ENCODE data around the gene PLEKHD1. TPM values are rescaled to one million over a fixed set of nuclear protein-coding genes. Genes with fewer than 3 reads are reported as not detected.
A peak's percentile ranks its signal among the peaks of the same experiment; 100 is the strongest.

The PLEKHD1 gene
- total and polyA plus RNA-seq, 2 of the 8 experiments (the other 6 are each of a cell fraction or from before 2014, with no cell fraction given) = 0.24 to 0.48 TPM

GRCh38 chr14:69543341-69544115 lies 59.0 kb downstream of the PLEKHD1 start:
- no peak overlapping the region for H2AK5ac ChIP-seq (ENCODE audit: low read depth, low read length)
- H2BK5ac ChIP-seq (ENCODE audit: low read depth, low read length) = no peak overlapping the region
- no peaks in the 10 kb centered on the region for H3K79me1 ChIP-seq (ENCODE audit: low read depth, low read length)
- peaks cover 0 to 6% (median under 1%) of the 10 kb centered on the region in 4 experiments; a peak in 4 of 7 replicates for H3K4me1 ChIP-seq (replicated peaks in 1 of 4; ENCODE audit: control insufficient read depth in 3 of 4, insufficient read depth in 4 of 4, low read length in 3 of 4)
- no peak overlapping the region for H4K5ac ChIP-seq (ENCODE audit: insufficient read length, low read depth, low read length)
- H3K9me3 ChIP-seq (ENCODE audit: insufficient read depth in 2 of 2, low read depth in 1 of 2, low read length in 1 of 2) = no peaks in the 10 kb centered on the region
- H3K18ac ChIP-seq (ENCODE audit: extremely low read depth, low read length) = no peak overlapping the region
- no peak overlapping the region for H2BK20ac ChIP-seq (ENCODE audit: low read length)
- 75% methylated on average over 12 of the region's 12 CpGs; no CpG with 5 or more reads in 1 of the 2 experiments for WGBS, 2 experiments (ENCODE audit: extremely low coverage in 1 of 2, insufficient coverage in 1 of 2, insufficient read length in 1 of 2, insufficient replicate concordance in 2 of 2, low coverage in 1 of 2, low lambda C conversion rate in 2 of 2, missing lambda C conversion rate in 1 of 2)
- no peak overlapping the region for H3K14ac ChIP-seq (ENCODE audit: insufficient read length)
- ChIA-PET POLR2A (ENCODE audit: partially characterized antibody) (interaction anchor here (0.5 to 1.4 kb wide), 4 partner anchors 14 to 812 kb away, joined by 3 to 4 read pairs (median 4); no protein-coding TSS in a partner anchor), CTCF (ENCODE audit: partially characterized antibody) (interaction anchor here (0.6 to 3.8 kb wide), 11 partner anchors 8 to 183 kb away, joined by 3 to 25 read pairs (median 4); partner anchors contain the start of gene CCDC177)
- H3K9ac ChIP-seq (replicated peaks in 1 of 4; ENCODE audit: extremely low read depth in 1 of 4, low read depth in 3 of 4, low read length in 3 of 4) = no peak overlapping the region
- H3K23me2 ChIP-seq (ENCODE audit: low read depth, low read length) = peaks cover 5% of the 10 kb centered on the region; the same call in 1 of the 2 replicates
- H3K79me2 ChIP-seq (ENCODE audit: control insufficient read depth in 1 of 2, insufficient read depth in 2 of 2, low read length in 2 of 2) = no peaks in the 10 kb centered on the region
- no peak for DNase-seq (ENCODE audit: low read depth in 1 of 2, low spot score in 2 of 2)
- no peak overlapping the region for H3K23ac ChIP-seq (ENCODE audit: insufficient read length)
- no peak overlapping the region for H2BK12ac ChIP-seq (ENCODE audit: low read depth, low read length)
- H3K36me3 ChIP-seq (ENCODE audit: control insufficient read depth in 2 of 4, insufficient read depth in 4 of 4, low read length in 3 of 4) = no peaks in the 10 kb centered on the region
- H3K4me2 ChIP-seq (ENCODE audit: insufficient read depth in 1 of 2, low read depth in 2 of 2, low read length in 2 of 2) = no peak overlapping the region
- TF ChIP-seq TAF1 (IDR thresholded peaks at IDR 0.05; ENCODE audit: low read depth, low read length) (no peak), EP300 (IDR thresholded peaks at IDR 0.05; ENCODE audit: borderline replicate concordance in 1 of 2, low read depth in 2 of 2, low read length in 2 of 2) (no peak), JUN (IDR thresholded peaks at IDR 0.05; ENCODE audit: low read depth, low read length) (no peak), CEBPB (IDR thresholded peaks at IDR 0.05; ENCODE audit: low read depth, low read length) (peak; percentile 48; the same call in 1 of the 2 replicates), TEAD4 (IDR thresholded peaks at IDR 0.05; ENCODE audit: low read depth, low read length) (no peak)
- H3K4me3 ChIP-seq (ENCODE audit: extremely low read depth in 1 of 4, insufficient read depth in 2 of 4, low read depth in 3 of 4, low read length in 4 of 4) = no peak overlapping the region
- H4K8ac ChIP-seq (ENCODE audit: extremely low read depth, insufficient read depth, low read length) = no peak overlapping the region
- no peak for FAIRE-seq
- H3K27ac ChIP-seq (ENCODE audit: low read depth, low read length) = no peak overlapping the region
- no peaks in the 10 kb centered on the region for H4K20me1 ChIP-seq (replicated peaks in 1 of 2; ENCODE audit: control insufficient read depth in 1 of 2, insufficient read depth in 2 of 2, low read length in 2 of 2)
- H2BK15ac ChIP-seq (ENCODE audit: low read length) = no peak overlapping the region
- no peak overlapping the region for H4K91ac ChIP-seq (replicated peaks; ENCODE audit: insufficient read length, low read length)
- no peak overlapping the region for H2BK120ac ChIP-seq (replicated peaks; ENCODE audit: low read depth, low read length)
- no peaks in the 10 kb centered on the region; a peak in 3 of 7 replicates for H3K27me3 ChIP-seq (replicated peaks in 1 of 4; ENCODE audit: control insufficient read depth in 3 of 4, extremely low read depth in 1 of 4, insufficient read depth in 3 of 4, low read length in 3 of 4)
- H3K4ac ChIP-seq (replicated peaks; ENCODE audit: insufficient read length, low read depth, low read length) = no peak overlapping the region
- H2AFZ ChIP-seq (ENCODE audit: low read length) = no peak overlapping the region
- no peak overlapping the region for H3K56ac ChIP-seq (replicated peaks; ENCODE audit: insufficient read length, low read depth, low read length)
